GM21390 (cell line): ENCODE data around the gene RUBCNL.

ENCODE experiments used
- ATAC-seq: cut with Tn5 transposase; IDR thresholded peaks from one replicate; pipeline ENCODE4 v1.9.1; 2021; ENCODE audit not compliant: unreplicated experiment

The RUBCNL gene

DNA sequence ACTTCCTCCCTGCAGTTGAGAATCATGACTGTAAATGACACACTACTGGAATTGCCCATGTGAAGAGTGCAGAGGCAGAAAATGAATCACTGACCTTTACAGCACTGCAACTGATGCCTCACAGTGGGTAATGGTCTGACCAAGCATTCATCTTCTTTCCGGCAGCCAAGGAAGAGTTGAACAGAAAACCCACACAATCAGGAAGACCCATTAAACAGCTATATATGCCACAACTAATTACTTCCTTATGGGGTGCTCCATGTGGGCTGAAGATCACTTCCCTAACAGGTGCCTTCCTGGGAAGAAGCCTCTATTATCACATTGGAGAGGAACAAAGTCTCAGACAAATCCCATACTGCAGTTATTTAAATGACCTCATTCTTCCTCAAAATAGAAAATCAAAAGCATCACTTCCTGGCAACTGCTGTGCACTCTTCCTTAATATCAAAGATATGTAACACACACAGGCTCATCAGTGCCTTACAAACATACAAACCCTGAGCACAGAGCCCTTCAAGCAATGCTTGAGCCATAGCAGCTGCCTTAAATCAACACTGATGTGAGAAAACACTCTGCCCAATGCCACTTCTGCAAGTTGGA, 45.8 kb downstream of the RUBCNL start:
- peak; percentile 68 for ATAC-seq

DNA sequence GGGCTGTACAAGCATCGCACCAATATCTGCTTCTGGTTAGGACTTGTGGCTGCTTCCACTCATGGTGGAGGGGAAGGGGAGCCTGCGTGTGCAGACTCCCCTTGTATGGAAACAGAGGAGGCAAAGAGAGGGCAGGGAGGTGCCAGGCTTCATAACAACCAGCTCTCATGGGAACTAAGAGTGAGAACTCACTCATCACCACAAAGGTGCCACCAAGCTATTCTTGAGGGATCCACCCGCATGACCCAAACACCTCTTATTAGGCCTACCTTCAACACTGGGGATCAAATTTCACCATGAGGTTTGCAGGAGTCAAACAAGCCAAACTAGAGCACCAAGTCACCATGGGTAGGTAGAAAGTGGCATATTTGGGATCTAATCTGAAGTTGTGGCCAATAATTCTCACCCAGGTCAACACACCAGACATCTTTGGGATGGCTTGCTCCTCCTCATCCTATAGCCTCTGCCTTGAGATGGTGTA, 46.4 kb downstream of the RUBCNL start:
- ATAC-seq: no peak

DNA sequence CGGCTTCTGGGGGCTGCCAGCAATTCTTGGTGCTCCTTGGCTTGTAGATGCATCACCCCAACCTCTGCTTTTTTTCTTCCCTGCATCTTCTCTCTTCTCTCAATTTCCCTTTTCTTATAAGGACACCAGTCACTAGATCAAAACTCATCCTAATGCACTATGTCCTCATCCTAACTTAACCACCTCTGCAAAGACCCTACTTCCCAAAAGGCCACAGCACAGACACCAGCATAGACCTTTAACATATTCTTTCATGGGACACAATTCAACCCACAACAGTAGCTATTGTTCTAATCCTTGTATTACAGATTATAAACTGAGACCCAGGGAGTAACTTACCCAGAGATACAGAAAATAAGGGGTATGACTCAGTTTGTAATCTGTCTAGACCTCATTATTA, 47.0 kb downstream of the RUBCNL start:
- no peak for ATAC-seq

- ATAC-seq: peak; percentile 62
Measured at GRCh38 chr13:46339035-46339666, 47.9 kb downstream of the RUBCNL start.

DNA sequence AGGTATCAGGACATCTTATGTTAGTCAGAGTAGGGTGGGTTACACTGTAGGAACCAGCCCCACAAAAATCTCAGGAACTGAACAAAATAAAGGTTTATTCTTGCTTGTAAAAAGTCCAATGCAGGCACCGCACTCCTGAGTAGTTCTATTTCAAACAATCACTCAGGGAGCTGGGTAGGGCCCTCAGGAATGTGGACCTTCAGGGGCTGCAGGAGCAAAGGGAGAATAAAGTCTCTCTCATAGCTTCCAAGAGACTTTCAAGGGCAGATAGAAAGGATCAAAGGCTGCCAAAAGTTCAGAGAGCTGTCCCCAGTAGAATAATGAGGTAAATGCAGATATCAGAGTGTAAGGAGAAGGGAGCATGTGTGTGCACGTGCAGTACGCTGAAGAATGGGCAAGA, 49.4 kb downstream of the RUBCNL start:
- no peak for ATAC-seq

- ATAC-seq: no peak
Measured at GRCh38 chr13:46334035-46334822, 52.8 kb downstream of the RUBCNL start.

- ATAC-seq: no peak
Measured at GRCh38 chr13:46332772-46333171, 54.3 kb downstream of the RUBCNL start.

GRCh38 chr13:46329624-46330023, 57.4 kb downstream of the RUBCNL start:
- ATAC-seq: no peak

DNA sequence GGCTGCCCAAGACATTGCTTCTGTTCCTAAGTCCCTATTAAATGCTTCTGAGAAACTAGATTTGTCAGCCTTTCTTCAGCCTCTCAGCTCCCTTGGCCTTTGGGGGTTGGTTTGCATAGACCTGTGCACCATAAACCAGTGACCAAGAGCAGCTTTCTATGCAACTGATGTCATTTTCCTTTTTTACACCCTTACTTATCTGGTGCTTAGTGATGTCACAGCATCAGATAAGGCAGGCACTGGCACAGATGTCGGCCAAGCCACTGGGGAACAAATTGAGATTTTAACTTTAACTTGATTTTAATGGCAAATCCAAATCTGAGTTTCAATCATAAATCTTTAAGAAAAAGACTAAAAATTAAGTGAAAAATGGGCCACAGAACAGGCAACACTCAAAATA, 59.8 kb downstream of the RUBCNL start:
- no peak for ATAC-seq

DNA sequence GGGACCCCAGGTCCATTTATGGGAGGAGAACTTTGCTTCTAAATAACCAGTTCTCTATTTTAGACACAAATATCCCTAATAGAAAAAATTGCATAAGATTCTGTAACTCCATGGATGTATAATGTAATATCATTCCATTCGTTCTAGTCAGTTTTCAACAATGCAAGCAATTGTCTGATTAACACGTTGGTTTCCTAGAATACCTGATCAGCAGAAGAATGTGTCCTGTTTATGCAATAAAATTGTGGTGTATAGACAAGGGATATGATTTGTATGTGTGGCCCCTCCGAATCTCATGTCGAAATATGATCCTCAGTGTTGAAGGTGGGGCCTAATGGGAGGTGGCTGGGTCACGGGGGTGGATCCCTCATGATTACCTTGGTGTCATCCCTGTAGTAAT, 62.1 kb downstream of the RUBCNL start:
- ATAC-seq: no peak

DNA sequence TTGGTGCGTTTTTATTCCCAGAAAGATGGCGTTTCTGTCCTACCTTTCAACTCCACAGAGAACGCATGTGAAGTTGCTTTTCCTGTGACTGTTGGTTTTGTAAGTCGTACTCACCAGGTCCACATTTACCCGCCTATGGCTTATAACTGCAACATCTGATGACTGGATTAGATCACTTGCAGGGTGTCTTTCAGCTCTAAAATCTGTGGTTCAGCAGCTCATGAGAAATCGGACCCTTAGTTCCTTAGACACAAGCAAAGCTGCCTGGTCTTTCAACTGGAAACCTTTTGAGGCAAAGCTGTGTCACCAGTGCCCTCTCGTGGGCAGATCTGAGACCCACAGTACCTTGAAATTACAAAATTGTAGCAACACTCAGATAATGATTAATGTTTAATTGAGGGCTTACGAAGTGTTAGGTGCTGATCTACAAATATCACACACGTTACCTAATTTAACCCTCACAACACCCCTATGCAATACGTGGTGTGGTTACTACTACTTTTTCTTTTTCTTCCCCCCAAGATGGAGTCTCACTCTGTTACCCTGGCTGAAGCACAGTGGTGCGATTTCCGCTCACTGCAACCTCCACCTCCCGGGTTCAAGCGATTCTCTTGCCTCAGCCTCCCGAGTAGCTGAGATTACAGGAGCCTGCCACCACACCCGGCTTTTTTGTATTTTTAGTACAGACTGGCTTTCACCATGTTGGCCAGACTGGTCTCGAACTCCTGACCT, 65.4 kb downstream of the RUBCNL start:
- ATAC-seq: no peak

DNA sequence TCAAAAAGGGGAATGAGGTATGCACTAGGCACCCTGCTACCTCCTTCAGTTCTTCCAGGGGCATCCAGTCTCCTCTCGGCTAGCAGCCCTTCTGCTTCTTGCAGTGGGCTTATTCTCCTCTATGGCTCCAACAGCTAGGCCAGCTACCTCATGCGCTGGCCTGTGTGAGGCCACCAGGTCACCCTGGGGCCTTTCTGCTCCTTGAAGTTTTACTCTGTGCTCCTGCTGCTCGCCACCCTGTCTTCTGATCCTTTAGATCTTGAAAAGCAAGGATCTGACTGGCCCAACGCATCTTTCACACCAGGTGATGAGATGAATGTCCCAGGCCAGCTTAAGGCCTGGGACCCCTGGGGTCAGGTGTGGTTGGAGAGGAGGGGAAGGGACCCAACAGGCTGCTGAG, 66.2 kb downstream of the RUBCNL start:
- ATAC-seq: no peak

- no peak for ATAC-seq
Measured at GRCh38 chr13:46320406-46320805, 66.6 kb downstream of the RUBCNL start.

DNA sequence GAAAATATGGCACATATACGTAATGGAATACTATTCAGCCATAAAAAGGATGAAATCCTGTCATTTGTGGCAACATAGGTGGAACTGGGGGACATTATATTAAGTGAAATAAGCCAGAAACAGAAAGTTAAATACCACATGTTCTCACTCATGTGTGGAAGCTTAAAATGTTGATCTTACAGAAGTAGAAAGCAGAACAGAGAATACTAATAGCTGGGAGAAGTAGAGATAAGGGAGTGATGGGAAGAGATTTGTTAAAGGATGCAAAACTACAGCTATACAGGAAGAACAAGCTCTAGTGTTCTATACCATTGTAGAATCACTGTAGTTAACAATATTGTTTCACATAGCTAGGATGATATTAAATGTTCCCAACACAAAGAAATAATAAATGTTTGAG, 68.1 kb downstream of the RUBCNL start:
- no peak for ATAC-seq

GRCh38 chr13:46317120-46317519, 69.9 kb downstream of the RUBCNL start:
- no peak for ATAC-seq

- ATAC-seq: no peak
Measured at GRCh38 chr13:46315491-46316075, 71.5 kb downstream of the RUBCNL start.

DNA sequence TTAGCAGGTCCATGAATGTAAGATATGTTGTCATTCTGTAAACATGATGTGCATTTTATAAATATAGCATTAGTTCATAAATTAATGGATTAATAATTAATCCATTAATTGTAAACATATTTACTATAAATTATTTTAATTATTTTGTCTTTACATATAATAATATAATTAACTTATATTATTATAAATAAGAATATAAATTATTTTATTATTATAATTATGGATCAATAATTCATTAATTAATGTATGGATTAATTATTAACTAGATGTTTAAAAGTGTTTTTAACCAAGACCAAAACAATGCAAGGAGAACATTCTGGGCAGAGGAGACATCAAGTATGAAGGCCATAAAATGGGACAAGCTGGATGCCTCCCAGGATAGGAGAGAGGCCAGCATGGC, 72.0 kb downstream of the RUBCNL start:
- no peak for ATAC-seq

GRCh38 chr13:46314587-46314986, 72.5 kb downstream of the RUBCNL start:
- no peak for ATAC-seq

- ATAC-seq: no peak
Measured at GRCh38 chr13:46313432-46314257, 73.4 kb downstream of the RUBCNL start.

DNA sequence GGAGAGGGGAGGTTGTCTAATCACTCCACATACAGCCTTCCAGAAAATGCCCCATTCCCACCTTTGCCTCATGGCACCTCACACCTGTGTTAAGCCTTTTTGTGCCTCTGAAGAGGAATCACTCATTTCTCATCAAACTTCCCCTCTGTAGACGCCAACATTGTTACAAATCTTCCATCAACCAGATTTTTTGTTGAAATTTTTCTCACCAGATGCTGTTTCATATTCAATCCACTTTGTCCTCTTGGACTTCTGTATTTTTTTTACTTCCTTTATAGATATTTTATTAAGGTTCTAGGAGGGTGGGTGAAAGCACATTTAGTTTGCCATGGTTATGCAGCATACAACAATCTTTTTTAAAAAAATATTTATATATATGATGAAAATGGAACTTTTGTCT, 74.0 kb downstream of the RUBCNL start:
- ATAC-seq: no peak
